Measurements from ENCODE around the gene ATAD3A.
"Not testable (repeated sequence)": the region's sequence is repeated elsewhere in the genome, so short reads cannot be mapped to it uniquely, and the experiment has no call there.

ATAD3A gene

DNA sequence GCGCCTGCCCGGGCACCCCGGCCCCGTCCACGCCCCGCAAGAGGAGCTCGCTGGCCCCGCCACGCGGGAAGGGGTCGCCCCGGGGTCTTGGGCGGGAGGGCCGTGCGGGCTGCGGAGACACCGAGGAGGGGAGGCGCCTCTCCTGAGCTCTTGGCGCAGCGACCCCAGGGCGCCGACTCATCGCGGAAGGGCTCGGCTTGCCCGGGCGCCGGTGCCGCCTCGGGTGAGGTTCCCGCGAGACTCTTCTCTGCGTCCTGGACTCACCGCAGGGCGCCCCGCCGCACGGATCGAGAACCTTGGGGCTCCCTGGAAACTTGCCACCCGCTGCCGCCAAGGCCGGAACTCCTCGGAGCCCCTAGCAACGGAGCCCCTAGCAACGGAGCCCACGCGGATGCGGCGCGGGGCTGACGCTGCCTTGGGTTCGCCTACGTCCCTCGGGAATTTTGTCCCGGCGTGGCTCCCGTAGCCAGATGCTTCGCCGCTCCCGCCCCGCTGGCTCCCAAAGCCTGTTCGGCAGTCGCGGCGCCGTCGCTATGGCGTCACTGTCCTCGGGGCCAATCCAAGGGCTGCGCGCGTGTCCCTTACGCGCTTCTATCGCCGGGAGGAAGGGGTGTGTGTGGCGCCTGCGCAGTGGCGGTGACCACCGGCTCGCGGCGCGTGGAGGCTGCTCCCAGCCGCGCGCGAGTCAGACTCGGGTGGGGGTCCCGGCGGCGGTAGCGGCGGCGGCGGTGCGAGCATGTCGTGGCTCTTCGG, at the start of gene ATAD3A:
TSS of gene ATAD3A (plus strand) at position 630 of the 753 bp plus-strand sequence. CDS start at position 737, 107 bp downstream.
- peak; percentile 94 for DNase-seq (ENCODE audit: low read depth)

DNA sequence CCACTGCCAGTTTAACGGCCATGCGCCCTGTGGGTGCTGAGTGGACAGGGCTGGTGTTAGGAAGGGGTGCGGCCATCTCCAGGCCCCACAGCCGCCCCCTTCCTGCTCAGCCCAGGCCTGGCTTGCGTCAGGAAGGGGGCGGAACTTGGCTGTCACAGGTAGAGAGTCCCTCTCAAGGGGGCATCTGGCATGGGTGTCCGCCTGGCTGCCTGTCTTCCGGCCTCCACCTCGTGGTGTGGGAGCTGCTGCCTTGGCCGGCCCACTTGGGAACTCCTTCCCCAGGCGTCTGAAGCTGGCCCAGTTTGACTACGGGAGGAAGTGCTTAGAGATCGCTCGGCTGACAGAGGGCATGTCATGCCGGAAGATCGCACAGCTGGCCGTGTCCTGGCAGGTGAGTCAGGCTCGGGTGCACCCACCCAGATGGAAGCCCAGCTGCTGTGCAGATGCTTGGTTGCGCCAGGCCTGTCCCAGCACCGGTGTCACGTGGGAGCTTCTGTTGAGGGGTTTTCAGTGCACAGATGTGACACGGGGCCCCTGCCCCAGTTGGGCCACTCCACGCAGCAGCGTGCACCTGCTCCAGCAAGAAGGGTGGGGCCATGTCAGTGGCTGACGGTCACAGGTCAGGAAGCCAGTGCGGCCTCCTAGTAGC, 49.5 kb upstream of the ATAD3A start:
- no peak for DNase-seq (ENCODE audit: low read depth)

DNA sequence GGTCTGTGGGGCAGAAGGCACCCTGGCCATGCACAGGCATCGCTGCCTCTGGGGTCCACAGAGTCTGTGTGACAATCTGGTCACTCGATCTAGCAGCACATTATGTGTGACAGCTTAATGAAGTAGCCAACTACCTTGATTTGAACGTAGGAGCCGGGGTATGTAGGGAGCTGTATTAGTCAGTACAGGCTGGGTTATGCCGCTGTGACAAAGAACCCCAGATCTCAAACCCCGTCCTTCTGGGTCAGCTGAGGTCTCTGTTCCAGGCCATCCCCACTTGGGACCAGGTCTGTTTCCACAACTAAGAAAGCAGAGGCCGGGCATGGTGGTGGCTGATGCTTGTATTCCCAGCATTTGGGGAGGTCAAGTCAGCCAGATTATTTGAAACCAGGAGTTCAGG, 48.6 kb upstream of the ATAD3A start:
- no peak for DNase-seq (ENCODE audit: low read depth)

DNA sequence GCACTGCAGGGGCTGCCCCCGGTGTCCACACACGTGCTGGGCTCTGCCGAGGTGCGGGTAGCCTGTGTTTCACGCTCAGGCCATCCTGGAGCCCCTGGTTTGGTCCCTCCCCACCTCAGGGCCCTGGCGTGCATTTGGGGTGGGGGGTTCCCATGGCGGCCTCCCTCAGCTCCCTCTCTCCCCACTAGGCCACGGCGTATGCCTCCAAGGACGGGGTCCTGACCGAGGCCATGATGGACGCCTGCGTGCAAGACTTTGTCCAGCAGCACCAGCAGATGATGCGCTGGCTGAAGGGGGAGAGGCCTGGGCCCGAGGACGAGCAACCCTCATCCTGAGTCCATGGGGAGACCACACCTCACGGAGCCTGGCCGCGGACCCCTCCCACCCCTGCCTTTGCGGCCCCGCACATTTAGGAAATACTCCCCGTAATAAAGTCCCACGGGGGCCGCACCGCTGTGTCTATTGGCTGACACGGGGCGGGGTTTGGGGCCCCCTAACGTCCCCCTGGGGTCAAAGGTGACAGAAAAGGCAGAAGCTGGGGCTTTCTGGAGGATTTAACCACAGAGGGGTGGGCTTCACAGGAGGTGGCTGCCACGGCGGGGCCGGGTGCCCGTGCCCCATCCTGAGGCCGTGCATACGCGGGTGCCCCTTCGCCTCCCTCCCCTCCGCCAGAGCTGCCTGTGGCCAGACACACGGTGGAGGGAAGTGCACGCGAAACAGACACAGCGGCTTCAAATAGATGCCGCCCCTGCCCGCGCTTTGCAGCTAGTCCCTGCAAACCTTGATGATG, 43.6 kb upstream of the ATAD3A start:
- not testable (repeated sequence) for DNase-seq (ENCODE audit: low read depth)

DNA sequence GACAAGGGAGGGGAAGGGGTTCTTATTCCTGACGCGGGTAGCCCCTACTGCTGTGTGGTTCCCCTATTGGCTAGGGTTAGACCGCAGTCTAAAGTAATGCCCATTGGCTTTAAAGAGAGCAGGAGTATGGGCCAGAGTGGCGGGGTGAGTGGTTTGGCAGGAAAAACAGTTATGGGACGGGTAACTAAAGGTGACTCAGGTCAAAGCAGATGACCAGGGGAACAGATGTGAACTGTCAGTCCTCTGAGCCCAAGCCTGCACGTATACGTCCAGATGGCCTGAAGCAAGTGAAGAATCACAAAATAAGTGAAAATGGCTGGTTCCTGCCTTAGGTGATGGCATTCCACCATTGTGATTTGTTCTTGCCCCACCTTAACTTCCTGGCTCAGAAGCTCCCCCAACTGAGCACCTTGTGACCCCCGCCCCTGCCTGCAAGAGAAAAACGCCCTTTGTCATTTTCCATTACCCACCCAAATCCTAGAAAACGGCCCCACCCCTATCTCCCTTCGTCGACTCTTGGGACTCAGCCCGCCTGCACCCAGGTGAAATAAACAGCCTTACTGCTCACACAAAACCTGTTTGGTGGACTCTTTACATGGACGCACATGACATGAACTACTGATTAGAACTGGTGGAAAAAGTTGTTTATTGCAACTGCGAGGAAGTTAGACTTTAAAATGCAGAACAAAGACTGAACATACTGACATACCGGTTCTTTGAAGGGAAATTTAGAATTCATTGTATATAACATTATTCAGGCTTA, 41.2 kb upstream of the ATAD3A start:
- no peak for DNase-seq (ENCODE audit: low read depth)

DNA sequence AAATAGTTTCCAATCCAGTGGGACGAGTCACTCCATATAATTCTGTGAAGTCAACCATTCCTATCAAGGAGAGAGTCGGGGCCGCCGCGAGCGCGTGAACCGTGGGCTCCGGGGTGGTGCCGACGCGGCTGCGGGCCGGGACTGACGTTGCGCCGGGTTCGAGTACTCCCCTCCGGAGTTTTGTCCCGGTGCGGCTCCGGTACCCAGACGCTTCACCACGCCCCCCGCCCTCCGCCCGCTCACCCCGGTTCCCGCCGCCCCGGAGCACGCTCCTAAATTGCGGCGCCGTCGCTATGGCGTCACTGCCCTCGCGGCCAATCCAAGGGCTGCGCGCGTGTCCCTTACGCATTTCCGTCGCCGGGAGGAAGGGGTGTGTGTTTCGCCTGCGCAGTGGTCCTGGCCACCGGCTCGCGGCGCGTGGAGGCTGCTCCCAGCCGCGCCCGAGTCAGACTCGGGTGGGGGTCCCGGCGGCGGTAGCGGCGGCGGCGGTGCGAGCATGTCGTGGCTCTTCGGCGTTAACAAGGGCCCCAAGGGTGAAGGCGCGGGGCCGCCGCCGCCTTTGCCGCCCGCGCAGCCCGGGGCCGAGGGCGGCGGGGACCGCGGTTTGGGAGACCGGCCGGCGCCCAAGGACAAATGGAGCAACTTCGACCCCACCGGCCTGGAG, 40.4 kb upstream of the ATAD3A start, which contains the start of gene ATAD3B:
TSS of gene ATAD3B (plus strand) at position 377 of the 664 bp plus-strand sequence. CDS start at position 497, 120 bp downstream.
- peak; percentile 87 for DNase-seq (ENCODE audit: low read depth)

DNA sequence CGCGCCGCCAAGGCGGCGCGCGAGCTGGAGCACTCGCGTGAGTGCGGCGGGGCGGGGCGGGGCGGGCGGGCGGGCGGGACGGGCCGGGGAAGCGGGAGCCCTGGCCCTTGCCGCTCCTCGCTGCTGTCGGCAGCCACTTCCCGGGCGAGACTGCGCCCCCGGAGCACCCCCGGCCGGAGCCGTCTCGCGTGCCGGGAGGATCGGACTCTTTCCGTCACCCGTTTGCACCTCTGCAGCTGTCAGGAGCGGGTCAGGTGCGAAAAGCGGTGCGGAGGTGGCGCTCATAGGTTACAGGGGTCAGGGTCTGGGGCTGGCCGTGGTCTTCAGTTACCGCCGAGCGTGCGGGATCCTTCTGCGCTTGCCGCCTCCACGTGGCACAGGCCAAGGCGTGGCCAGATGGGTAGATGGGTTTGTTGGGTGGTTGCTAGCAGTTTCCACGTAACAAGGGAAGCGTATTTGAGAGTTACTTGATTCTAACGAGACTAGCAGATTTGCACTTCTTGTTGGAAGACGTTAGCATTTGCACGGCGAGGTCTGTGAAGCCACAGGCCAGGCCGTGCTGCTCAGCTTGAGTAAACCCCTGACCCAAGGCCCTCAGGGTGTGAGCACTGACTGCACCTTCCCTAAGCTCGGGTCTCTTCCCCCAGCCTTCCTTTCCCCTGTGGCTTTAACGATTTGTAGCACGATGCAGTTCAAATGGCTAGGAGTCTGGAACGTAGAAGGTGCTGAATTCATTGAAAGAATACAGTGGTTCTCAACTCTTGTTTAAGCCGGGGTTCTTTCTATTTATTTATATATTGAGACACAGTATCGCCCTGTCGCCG, 39.7 kb upstream of the ATAD3A start:
- DNase-seq (ENCODE audit: low read depth), result not testable (repeated sequence)

DNA sequence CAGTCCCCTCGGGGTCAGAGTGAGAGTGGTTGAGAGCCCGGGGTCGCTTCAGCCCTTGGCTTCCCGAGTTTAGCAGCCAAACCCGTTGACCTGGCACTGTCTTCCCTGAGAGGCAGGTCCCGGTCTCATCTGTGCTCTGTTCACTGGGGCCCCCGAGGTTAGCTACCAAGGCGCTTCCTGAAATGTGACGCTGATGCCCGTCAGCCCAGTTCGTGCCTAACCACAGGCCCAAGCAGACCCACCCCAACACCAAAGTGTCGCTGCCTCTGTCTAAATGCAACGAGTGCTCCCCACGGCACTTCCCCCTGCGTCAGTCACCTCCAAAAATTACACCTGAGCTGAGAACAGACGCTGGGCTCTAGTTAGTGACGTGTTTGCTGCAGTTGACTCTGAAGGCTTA, 36.0 kb upstream of the ATAD3A start:
- not testable (repeated sequence) for DNase-seq (ENCODE audit: low read depth)

DNA sequence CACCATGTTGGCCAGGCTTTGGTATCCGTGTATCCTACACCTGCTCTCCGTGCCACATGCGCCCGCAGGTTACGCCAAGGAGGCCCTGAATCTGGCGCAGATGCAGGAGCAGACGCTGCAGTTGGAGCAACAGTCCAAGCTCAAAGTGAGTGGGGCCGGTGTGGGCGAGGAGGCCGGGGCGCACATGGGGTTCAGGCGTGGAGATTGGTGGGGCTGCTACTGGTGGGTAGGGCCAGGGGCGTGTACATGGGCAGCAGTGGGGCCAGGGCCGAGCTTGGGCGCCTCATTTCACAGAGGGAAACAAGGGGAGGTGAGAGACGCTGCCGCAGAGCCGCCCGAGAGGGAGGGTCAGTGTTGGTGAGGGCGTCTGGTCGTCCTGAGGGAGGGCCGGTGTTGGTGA, 34.8 kb upstream of the ATAD3A start:
- no peak for DNase-seq (ENCODE audit: low read depth)

DNA sequence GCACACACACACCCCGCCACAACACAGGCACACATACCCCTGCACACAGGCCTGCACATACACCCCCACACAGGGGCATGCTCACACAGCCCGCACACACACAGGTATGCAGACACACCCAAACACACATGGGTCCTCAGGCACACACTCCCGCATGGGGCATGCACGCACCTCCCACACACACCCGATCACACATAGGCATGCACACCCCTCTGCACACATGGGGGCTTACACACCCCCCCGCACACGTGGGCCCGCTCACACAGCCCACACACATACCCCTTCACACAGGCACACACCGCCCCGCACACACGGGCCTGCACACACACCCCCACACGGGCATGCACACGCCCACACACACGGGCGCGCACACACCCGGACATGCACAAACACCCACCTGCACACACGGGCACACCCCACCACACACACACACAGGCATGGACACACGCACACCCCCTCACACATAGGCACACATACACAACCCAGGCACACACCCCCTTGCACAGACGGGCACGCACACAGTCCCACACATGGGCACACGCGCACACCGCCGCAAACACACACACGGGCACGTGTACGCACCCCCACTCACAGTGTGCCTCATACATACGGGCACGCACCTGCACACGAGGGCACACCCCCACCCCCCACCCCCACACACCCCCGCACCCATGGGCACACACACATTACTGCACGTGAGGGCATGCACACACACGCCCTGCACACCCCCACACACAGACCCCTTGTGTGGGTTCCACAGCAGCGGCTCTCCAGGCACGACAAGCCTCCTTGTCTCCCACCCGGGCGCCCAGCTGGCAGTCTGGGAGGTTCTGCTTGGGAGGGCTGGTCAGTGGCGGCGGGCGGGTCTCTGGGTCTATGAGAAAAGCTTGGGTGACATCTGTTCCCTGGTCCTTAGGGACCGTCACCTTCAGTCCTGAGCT, 32.1 kb upstream of the ATAD3A start:
- no peak for DNase-seq (ENCODE audit: low read depth)

DNA sequence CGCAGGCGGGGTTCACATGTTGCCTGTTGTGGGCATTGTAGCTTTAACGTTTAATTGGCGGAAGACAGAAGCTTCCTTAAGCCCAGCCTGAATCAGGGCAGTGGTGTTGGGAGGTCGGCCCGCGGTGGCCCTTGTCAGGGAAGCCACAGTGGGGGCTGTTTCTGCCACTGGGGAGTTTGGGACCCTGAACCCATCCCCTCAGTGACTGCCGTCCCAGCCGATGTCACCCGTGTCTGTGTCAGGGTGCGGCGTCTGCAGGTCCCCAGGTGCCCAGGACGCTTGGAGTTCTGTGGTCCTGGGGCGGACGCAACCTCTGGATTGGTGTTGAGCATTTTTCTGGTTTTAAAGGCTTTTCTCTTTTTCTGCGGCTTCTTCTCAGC, 31.5 kb upstream of the ATAD3A start:
- DNase-seq (ENCODE audit: low read depth), result not testable (repeated sequence)

DNA sequence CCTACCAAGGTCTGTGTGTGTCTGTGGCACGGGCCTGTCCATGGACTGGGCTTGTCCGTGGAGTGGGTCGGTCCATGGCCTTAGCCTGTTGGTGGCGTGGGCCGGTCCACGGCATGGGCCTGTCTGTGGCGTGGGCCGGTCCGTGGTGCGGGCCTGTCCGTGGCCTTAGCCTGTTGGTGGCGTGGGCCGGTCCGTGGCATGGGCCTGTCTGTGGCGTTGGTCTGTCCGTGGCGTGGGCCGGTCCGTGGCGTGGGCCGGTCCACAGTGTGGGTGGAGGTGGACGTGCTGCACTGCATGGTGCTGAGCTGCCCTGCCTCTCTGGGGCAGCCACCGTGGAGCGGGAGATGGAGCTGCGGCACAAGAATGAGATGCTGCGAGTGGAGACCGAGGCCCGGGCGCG, 30.2 kb upstream of the ATAD3A start:
- DNase-seq (ENCODE audit: low read depth), result not testable (repeated sequence)

DNA sequence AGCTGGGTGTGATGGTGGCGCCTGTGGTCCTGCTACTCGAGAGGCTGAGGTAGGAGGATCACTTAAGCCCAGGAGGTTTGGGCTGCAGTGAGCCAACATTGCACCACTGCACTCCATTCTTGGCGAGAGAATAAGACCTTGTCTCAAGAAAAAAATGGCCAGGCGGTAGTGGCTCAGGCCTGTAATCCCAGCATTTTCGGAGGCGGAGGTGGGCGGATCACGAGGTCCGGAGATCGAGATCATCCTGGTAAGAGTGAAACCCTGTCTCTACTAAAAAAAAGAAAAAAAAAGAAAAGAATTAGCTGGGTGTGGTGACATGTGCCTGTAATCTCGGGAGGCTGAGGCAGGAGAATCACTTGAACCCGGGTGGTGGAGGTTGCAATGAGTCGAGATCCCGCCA, 29.1 kb upstream of the ATAD3A start:
- DNase-seq (ENCODE audit: low read depth), result no peak

DNA sequence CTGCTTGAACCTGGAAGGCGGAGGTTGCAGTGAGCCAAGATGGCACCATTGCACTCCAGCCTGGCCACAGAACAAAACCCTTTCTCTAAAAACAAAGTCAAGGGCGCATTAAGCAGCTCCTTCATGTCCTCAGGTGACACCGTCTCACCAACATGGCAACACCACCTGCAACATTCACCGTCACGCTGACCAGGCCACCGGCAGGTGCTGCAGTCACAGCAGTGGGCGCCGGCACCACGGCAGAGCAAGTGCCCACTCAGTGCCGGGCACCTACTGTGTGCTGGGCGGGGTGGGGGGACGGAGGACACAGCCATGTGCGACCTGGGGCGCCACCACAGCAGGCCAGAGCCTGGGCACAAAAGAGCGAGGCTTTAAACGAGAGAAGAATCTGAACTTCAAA, 28.2 kb upstream of the ATAD3A start:
- DNase-seq (ENCODE audit: low read depth), result no peak

DNA sequence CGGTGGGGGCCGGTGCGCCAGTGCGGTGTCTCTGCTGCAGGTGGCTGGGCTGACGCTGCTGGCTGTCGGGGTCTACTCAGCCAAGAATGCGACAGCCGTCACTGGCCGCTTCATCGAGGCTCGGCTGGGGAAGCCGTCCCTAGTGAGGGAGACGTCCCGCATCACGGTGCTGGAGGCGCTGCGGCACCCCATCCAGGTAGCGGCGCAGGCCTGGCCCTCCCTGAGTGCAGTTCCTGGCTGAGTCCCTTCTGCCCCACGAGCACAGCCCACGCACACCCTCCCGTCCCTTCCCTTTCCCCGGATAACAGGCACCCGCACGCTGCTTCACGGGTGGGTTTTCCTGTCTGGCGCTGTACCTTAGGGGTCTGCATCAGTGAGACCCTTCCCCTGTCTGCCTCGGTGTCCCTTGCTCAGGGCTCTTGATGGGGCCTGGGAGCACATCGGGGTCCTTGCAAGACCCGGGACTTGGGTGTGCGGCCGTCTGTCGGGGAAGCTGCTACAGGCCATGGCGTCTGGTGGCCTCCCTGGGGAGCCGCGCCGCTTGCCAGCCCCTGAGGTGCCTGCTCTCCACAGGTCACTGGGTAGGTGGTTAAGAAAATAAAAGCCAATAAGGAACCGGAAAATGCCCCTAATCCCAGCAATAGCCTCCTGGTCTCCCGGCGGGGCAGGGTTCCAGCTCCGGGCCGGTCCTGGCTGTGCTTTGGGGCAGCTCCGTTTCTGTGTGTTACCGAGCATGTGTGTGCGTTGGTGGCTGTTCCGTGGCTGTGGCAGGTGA, 26.8 kb upstream of the ATAD3A start:
- DNase-seq (ENCODE audit: low read depth), result not testable (repeated sequence)

DNA sequence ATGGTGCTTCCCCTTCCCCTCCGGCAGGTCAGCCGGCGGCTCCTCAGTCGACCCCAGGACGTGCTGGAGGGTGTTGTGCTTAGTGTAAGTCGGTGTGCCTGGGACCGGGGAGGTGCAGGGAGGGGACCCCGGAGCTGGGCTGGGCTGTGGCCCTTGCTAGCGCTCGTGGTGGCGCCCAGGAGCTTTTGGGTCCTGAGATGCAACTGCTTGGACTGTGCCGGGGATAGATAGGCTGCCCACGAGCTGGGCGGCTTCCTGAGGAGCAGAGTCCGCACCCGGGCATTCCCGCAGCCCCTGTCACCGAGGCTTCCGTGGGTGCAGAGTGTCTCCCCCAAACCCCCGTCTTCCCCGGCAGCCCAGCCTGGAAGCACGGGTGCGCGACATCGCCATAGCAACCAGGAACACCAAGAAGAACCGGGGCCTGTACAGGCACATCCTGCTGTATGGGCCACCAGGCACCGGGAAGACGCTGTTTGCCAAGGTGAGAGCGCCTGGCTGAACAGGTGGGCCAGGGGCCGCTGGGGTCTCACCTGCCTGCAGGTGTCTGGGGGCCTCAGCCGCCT, 26.1 kb upstream of the ATAD3A start:
- DNase-seq (ENCODE audit: low read depth), result not testable (repeated sequence)

DNA sequence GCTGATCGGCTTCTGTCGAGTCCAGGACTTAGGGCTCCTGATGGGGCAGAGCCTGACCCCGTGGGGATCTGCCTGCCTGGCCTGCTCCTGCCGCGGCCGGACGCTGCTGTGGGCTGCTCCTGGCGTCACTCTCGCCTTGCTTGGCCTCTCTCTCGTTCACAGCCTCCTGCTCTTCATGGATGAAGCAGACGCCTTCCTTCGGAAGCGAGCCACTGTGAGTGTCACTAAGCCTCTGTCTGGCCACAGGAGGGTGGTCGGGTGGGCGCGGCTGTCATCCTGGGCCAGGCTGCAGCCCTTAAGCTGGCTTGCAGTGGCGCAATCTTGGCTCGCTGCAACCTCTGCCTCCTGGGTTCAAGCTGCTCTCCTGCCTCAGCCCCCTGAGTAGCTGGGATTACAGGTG, 24.3 kb upstream of the ATAD3A start:
- DNase-seq (ENCODE audit: low read depth), result no peak

DNA sequence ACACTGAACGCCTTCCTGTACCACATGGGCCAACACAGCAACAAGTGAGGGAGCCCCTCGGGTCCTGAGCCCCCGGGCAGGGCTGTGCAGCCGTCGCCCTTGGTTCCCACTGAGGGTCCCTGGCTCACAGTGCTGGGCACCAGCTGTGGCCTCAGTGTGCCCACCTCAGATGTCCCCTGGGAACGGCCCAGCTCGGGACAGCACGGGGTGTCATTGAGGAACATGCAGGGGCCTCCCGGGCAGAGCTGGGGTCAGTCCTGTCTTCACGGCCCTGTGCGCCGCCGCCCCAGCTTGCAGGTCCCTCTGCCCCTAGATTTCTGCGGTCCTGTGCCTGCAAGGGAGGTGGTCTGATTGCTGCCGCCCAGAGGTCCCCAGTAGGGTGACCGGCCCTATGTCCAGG, 22.7 kb upstream of the ATAD3A start:
- DNase-seq (ENCODE audit: low read depth), result no peak
